Measurements from ENCODE around the gene FGFBP3. TPM values are rescaled to one million over a fixed set of nuclear protein-coding genes. Genes with fewer than 3 reads are reported as not detected.

FGFBP3 gene
- total and polyA plus RNA-seq, 2 of the 4 experiments (the other 2 are of a cell fraction), result under 0.01 to 0.36 TPM

- H2BK15ac ChIP-seq (ENCODE audit: low read depth, low read length), result no peak overlapping the region
- H3K23ac ChIP-seq (ENCODE audit: low read depth, low read length), result no peak overlapping the region
- TF ChIP-seq POLR2A (IDR thresholded peaks at IDR 0.05; ENCODE audit: low read depth, low read length) (no peak), SMC3 (IDR thresholded peaks at IDR 0.05; ENCODE audit: low read depth, low read length) (no peak), ELK1 (IDR thresholded peaks at IDR 0.05; ENCODE audit: borderline replicate concordance, low read depth, low read length) (no peak), RCOR1 (IDR thresholded peaks at IDR 0.05; ENCODE audit: insufficient replicate concordance, low read length) (no peak), MAFK (IDR thresholded peaks at IDR 0.05; ENCODE audit: low read depth, low read length) (no peak)
- no peaks in the 10 kb centered on the region for H3K9me3 ChIP-seq (ENCODE audit: control insufficient read depth, insufficient read depth, low read length)
- dilution Hi-C loops (cut with HindIII; ENCODE audit: low sequenced_read_pairs, unreplicated experiment) (no loop called here), in situ Hi-C loops (cut with MboI; ENCODE audit: low sequenced_read_pairs) (no loop called here), intact Hi-C loops (cut with micrococcal nuclease) (loop anchor here (5.0 to 10.0 kb wide), 2 partner anchors 34 to 104 kb away; no protein-coding TSS in a partner anchor)
- no peak overlapping the region for H3K9ac ChIP-seq (ENCODE audit: low read depth, low read length)
- no peak overlapping the region for H3K56ac ChIP-seq (ENCODE audit: extremely low read depth, insufficient read depth, low read length)
- no peak overlapping the region for H3K14ac ChIP-seq (replicated peaks; ENCODE audit: low read depth, low read length)
- no peak overlapping the region for H2AK5ac ChIP-seq (ENCODE audit: low read depth, low read length)
- H3K4me1 ChIP-seq (ENCODE audit: control insufficient read depth, insufficient read depth, low read length), result peaks cover 4% of the 10 kb centered on the region
- ChIA-PET CTCF (no interaction called here), POLR2A (ENCODE audit: unreplicated experiment) (no interaction called here)
- ATAC-seq (ENCODE audit: low read depth) (no peak), DNase-seq (no peak)
- H4K91ac ChIP-seq (ENCODE audit: insufficient read depth, low read depth, low read length), result no peak overlapping the region
- no peak overlapping the region for H4K8ac ChIP-seq (ENCODE audit: low read depth in 2 of 2, low read length in 2 of 2)
- WGBS, 2 experiments (ENCODE audit: extremely low coverage in 2 of 2, insufficient read length in 1 of 2), result no CpG with 5 or more reads among the region's 1 CpG
- no peaks in the 10 kb centered on the region for H3K79me1 ChIP-seq (ENCODE audit: low read depth in 1 of 2, low read length in 2 of 2)
- no peak overlapping the region for H2AK9ac ChIP-seq (replicated peaks; ENCODE audit: low read depth, low read length, poor library complexity)
- no peaks in the 10 kb centered on the region for H3K27me3 ChIP-seq (ENCODE audit: control insufficient read depth, insufficient read depth, low read length)
- H3K4me2 ChIP-seq (ENCODE audit: low read depth, low read length), result no peak overlapping the region
- no peak overlapping the region for H3K27ac ChIP-seq (ENCODE audit: insufficient read depth, low read length)
- H4K5ac ChIP-seq (ENCODE audit: low read depth, low read length), result no peak overlapping the region
- no peak overlapping the region for H3K18ac ChIP-seq (ENCODE audit: low read depth, low read length)
- H3K4me3 ChIP-seq (ENCODE audit: insufficient read depth, low read depth, low read length), result no peak overlapping the region
- H2BK120ac ChIP-seq (ENCODE audit: low read depth, low read length), result no peak overlapping the region
- no peaks in the 10 kb centered on the region; the same call in 1 of the 2 replicates for H3K9me1 ChIP-seq (ENCODE audit: insufficient read depth, low read length)
- no peaks in the 10 kb centered on the region for H4K20me1 ChIP-seq (ENCODE audit: insufficient read depth, low read length)
- BruUV-seq (replicated peaks), result no TSS peak
- peaks cover 12% of the 10 kb centered on the region for H3K36me3 ChIP-seq (ENCODE audit: control insufficient read depth, insufficient read depth, low read length)
- H2BK20ac ChIP-seq (ENCODE audit: low read depth, low read length), result no peak overlapping the region
- H2BK5ac ChIP-seq (ENCODE audit: low read depth, low read length, poor library complexity, severe bottlenecking), result no peak overlapping the region
- no peak overlapping the region for H2AFZ ChIP-seq (replicated peaks; ENCODE audit: low read length, poor library complexity)
- H3K4ac ChIP-seq (ENCODE audit: low read depth, low read length), result no peak overlapping the region
These were observed 48.4 kb downstream of the FGFBP3 start for GRCh38 chr10:91860885-91861284.

Data from IMR-90 (cell line).